Kidney epithelial cell (primary cell): ENCODE data around the gene POLR2M. TPM values are rescaled to one million over a fixed set of nuclear protein-coding genes. Genes with fewer than 3 reads are reported as not detected.
A peak's percentile ranks its signal among the peaks of the same experiment; 100 is the strongest.

Experiments used
- DNase-seq: peaks from one replicate; pipeline ENCODE4 v3.0.0-alpha.2; 2010; ENCODE audit warnings: low read depth
- H3K27me3 ChIP-seq: 2 replicates; pipeline ENCODE4 v1.6.0; 2011; ENCODE audit warnings: low read length; ENCODE audit not compliant: control insufficient read depth, insufficient read depth
- H3K36me3 ChIP-seq: 2 replicates; pipeline ENCODE4 v1.5.1; 2011; ENCODE audit warnings: low read length; ENCODE audit not compliant: control insufficient read depth, insufficient read depth
- H3K4me3 ChIP-seq: 2 replicates; pipeline ENCODE4 v1.5.1; 2011; ENCODE audit warnings: low read depth, mild to moderate bottlenecking, control low read depth, low read length
- total RNA-seq: library from RNA; depleted of rRNA; stranded (reverse); fragments of >200 nt; gene quantifications from 2 replicates; pipeline ENCODE4 v1.2.3, GENCODE V29; 2015
- TF ChIP-seq, protein P1 (sequence below): IDR thresholded peaks from 2 replicates; pipeline ENCODE4 v1.5.1; 2011; ENCODE audit warnings: mild to moderate bottlenecking, moderate library complexity, low read length, control low read depth, inconsistent platforms; ENCODE audit not compliant: insufficient read depth, poor library complexity, severe bottlenecking

Gene POLR2M
- total RNA-seq, 1 donor from 2014 or later = 49.1 TPM

DNA sequence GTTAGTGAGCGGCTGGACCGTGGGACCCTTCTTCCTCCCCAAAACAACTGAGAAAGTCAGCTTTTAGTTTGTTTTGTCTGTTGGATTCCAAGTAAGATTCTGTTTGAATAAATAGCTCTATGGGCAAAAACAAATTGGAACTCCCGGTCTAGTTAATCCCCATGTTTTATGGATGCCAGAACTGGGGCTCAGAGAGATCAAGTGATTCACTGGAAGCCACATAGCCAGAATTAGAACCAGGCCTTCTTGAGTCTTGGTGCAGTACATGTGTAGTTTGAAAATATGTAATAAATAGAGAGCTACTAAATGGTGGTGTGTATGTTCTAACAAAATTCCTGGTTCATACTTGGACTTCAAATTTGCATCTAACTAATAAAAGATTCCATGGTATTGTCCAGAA, 29.3 kb upstream of the POLR2M start:
- no peak for DNase-seq
- Histone ChIP-seq H3K27me3 (no peaks in the 10 kb centered on the region), H3K4me3 (no peak overlapping the region), H3K36me3 (no peaks in the 10 kb centered on the region)
- TF ChIP-seq, protein P1, sequence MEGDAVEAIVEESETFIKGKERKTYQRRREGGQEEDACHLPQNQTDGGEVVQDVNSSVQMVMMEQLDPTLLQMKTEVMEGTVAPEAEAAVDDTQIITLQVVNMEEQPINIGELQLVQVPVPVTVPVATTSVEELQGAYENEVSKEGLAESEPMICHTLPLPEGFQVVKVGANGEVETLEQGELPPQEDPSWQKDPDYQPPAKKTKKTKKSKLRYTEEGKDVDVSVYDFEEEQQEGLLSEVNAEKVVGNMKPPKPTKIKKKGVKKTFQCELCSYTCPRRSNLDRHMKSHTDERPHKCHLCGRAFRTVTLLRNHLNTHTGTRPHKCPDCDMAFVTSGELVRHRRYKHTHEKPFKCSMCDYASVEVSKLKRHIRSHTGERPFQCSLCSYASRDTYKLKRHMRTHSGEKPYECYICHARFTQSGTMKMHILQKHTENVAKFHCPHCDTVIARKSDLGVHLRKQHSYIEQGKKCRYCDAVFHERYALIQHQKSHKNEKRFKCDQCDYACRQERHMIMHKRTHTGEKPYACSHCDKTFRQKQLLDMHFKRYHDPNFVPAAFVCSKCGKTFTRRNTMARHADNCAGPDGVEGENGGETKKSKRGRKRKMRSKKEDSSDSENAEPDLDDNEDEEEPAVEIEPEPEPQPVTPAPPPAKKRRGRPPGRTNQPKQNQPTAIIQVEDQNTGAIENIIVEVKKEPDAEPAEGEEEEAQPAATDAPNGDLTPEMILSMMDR = no peak

GRCh38 chr15:57680021-57680420, 26.5 kb upstream of the POLR2M start:
- H3K36me3 ChIP-seq = no peaks in the 10 kb centered on the region
- peak; percentile 39 for DNase-seq
- H3K27me3 ChIP-seq = no peaks in the 10 kb centered on the region
- no peak overlapping the region for H3K4me3 ChIP-seq
- TF ChIP-seq, protein P1 = no peak

DNA sequence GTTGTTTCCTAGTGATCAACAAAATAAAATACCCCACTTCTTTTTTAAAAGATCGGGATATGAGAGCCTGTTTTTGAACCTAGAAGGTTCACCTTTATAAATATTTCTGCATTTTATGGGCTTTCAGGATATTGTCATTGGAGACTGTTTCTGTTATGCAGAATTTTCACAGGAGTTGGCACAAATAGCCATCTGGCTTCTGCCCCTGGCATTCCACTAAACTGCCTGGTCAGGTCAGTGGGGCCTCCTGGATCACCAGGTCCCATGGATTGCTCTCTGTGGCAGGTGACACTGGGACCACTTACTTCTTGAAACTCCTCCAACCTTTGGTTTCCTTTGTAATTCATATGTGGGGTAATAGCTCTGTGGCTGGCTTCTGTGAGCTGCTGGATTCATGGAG, 25.5 kb upstream of the POLR2M start:
- no peak for DNase-seq
- H3K27me3 ChIP-seq = no peaks in the 10 kb centered on the region
- no peak overlapping the region for H3K4me3 ChIP-seq
- TF ChIP-seq, protein P1 = no peak
- no peaks in the 10 kb centered on the region for H3K36me3 ChIP-seq

GRCh38 chr15:57683481-57683880, 23.0 kb upstream of the POLR2M start:
- TF ChIP-seq, protein P1 = no peak
- Histone ChIP-seq H3K36me3 (no peaks in the 10 kb centered on the region), H3K27me3 (no peaks in the 10 kb centered on the region), H3K4me3 (no peak overlapping the region)
- DNase-seq = no peak

- DNase-seq = no peak
- H3K4me3 ChIP-seq = no peak overlapping the region
- no peaks in the 10 kb centered on the region for H3K27me3 ChIP-seq
- TF ChIP-seq, protein P1 = no peak
- no peaks in the 10 kb centered on the region for H3K36me3 ChIP-seq
Observed at GRCh38 chr15:57684491-57685151, 21.9 kb upstream of the POLR2M start.
